Ishikawa (cell line): ENCODE data around the gene PSMG4.

Experiments used
- TCF12 ChIP-seq: IDR thresholded peaks from 2 replicates; pipeline ENCODE4 v1.6.1; 2012; ENCODE audit warnings: low read depth
- TF ChIP-seq, protein P1 (sequence below): IDR thresholded peaks from 2 replicates; pipeline ENCODE4 v1.6.1; 2012

DNA sequence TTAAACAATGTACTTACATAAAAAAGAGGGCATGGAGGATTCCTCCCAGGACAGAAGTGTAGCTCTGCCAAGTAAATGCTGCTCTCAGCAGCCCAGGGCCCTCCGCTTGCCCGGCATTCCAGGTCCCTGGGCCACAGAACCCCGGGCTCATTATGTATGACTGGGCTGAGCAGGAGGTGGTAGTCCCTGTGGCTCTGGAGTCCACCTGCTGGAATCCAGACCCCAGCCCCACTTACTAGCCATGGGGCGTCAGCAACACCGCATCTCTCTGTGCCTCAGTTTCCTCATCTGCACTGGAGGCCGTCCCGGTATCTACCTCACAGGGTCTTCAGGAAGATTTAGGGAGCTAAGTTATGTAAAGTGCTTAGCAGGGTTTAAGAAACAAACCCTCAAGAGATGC is 55.4 kb downstream of the PSMG4 start:
- TF ChIP-seq TCF12 = no peak
- TF ChIP-seq, protein P1, sequence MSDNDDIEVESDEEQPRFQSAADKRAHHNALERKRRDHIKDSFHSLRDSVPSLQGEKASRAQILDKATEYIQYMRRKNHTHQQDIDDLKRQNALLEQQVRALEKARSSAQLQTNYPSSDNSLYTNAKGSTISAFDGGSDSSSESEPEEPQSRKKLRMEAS = no peak
